GM12878 (cell line): Measurements from ENCODE around the gene ELP4.

ENCODE experiments used
- SUZ12 ChIP-seq: fragments of 200-600 bp; sonication (generic); IDR thresholded peaks from one replicate; pipeline ENCODE4 v1.6.1; 2018; ENCODE audit warnings: antibody characterized with exemption, mild to moderate bottlenecking; ENCODE audit not compliant: unreplicated experiment
- TF ChIP-seq, protein P1 (sequence below), 3 experiments: IDR thresholded peaks in 2 of 3; conservative IDR thresholded peaks in 1 of 3; 2 replicates each; pipeline ENCODE4 v1.5.1; 2011; ENCODE audit warnings: low read depth in 3 of 3, low read length in 3 of 3, mild to moderate bottlenecking in 3 of 3, control low read depth in 2 of 3, moderate library complexity in 2 of 3, inconsistent platforms in 1 of 3, mixed read lengths in 1 of 3; ENCODE audit not compliant: control insufficient read depth in 2 of 3, insufficient read depth in 1 of 3; ENCODE audit errors: extremely low read depth in 1 of 3

DNA sequence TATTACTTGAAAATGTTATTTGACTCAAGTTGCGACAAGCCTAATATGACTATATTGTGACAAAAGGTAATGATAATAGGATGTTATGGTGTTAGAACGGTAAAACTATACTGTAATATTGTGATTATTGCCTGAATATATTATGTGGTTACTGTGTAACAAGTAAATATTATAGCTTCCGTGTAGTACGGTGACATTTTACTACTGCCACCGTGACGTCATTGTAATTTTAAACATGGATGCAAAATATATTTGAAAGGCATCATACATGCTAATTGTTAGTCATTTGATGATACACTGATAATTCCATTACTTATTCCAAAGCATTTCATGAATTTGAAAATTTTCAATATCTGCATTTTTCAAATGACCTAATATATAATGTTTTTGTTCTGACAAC lies 2.5 kb downstream of the ELP4 start:
- TF ChIP-seq, protein P1, sequence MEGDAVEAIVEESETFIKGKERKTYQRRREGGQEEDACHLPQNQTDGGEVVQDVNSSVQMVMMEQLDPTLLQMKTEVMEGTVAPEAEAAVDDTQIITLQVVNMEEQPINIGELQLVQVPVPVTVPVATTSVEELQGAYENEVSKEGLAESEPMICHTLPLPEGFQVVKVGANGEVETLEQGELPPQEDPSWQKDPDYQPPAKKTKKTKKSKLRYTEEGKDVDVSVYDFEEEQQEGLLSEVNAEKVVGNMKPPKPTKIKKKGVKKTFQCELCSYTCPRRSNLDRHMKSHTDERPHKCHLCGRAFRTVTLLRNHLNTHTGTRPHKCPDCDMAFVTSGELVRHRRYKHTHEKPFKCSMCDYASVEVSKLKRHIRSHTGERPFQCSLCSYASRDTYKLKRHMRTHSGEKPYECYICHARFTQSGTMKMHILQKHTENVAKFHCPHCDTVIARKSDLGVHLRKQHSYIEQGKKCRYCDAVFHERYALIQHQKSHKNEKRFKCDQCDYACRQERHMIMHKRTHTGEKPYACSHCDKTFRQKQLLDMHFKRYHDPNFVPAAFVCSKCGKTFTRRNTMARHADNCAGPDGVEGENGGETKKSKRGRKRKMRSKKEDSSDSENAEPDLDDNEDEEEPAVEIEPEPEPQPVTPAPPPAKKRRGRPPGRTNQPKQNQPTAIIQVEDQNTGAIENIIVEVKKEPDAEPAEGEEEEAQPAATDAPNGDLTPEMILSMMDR (IDR thresholded peaks at IDR 0.05 in 2 of 3, conservative IDR thresholded peaks at IDR 0.05 in 1 of 3; ENCODE audit: control insufficient read depth in 2 of 3, extremely low read depth in 1 of 3, insufficient read depth in 1 of 3, low read depth in 3 of 3, low read length in 3 of 3), result no peak
- no peak for TF ChIP-seq SUZ12
